Measurements from ENCODE around the gene ZNRF1. TPM values are rescaled to one million over a fixed set of nuclear protein-coding genes. Genes with fewer than 3 reads are reported as not detected.

ZNRF1 gene
- total RNA-seq, 1 donor from 2014 or later: 22.0 TPM

DNA sequence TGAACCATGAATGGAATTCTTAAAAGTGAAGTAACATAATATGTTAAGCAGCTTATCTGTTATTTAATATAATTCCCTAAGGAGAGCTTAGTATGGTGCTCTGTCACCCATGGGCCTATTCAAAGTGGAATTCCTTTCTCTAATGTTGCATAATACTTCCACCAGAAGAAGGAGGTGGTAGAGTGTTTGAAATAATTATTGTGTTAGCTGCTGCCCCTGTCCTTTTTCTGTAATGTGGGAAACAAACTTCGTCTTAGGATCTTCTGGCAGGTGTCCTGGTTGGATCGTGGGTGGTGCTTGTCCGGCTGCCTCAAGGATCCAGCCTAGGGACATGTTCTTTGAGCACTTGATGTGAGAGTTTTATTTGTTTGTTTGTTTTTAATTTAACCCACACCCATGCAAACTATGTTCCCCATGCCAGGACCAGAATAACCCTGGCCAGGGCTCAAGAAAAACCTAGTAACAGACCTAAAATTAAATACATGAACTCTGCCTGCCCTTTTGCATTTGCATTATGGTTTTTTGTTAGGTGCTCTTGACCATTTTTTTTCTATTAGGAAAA is 46.1 kb downstream of the ZNRF1 start:
- ATAC-seq (ENCODE audit: poor library complexity) (peak; percentile 79), DNase-seq (peak; percentile 50)
- intact Hi-C loops (cut with DNase I): loop anchor here (5.0 kb wide), 1 partner anchor 43 kb away; no protein-coding TSS in a partner anchor

- ATAC-seq (ENCODE audit: poor library complexity) (no peak), DNase-seq (no peak)
- intact Hi-C loops (cut with DNase I): no loop called here
These were observed 46.6 kb downstream of the ZNRF1 start for GRCh38 chr16:75045424-75045823.

- intact Hi-C loops (cut with DNase I): no loop called here
- ATAC-seq (ENCODE audit: poor library complexity): no peak
- DNase-seq: no peak
These were observed 49.2 kb downstream of the ZNRF1 start for GRCh38 chr16:75048054-75048453.

DNA sequence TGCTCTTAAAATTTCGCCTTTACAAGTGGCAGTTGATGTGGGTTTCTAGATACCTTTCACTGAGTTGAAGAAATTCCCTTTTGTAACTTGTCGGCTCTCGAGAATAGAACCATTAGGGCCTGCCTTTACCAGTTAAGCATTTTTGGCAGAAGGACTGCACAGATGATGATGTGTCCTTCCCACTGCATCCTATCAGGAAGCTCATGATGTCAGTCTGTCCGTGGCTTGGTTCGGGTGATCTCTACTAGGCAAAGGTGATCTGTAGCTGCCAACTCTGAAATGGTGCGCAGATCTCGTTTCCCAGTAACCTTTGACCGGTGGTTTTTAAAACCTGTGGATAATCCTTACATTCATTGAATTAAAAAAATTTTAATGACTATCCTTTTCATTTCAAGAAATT is 49.7 kb downstream of the ZNRF1 start:
- DNase-seq (no peak), ATAC-seq (ENCODE audit: poor library complexity) (peak; percentile 62)
- intact Hi-C loops (cut with DNase I): no loop called here

GRCh38 chr16:75052481-75053202 is 53.8 kb downstream of the ZNRF1 start:
- intact Hi-C loops (cut with DNase I): no loop called here
- DNase-seq: no peak
- no peak for ATAC-seq (ENCODE audit: poor library complexity)

DNA sequence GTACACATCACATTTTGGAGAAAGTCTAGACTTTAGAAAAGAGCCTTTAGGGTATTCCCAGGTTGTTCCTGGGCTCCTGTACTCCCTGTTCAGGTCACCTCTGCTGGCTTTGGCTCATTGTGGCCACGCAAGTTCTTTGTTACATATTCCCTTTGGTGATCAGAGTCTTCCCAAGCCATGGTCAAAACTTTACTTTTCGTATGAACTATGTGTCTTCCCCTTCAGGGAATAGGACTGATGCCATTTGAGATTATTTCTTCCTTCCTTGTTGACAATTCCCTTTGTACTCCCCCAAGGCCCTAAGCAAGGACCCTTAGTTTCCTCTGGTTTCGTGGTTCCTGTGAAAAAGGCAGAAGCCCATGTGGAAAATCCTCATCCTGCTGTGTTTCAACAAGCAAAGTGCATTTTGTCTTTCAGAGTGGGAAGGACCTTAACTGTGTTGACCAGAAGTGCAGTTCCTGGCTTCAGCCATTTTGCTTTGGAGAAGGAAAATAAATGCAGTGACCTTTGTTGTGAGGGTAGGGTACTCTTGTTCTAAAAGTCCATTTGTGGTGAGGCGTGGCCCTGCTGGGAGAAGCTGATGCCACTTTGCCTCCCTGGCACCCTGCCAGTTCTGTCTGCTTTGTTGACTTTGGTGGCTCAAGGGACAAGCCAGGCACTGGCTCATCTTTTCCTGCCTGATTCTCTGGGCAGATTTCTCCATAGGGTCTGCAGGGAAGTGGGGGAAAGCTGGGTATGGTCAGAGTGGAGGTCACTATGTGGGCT is 55.1 kb downstream of the ZNRF1 start:
- ATAC-seq (ENCODE audit: poor library complexity) (peak; percentile 83), DNase-seq (peak; percentile 79)
- intact Hi-C loops (cut with DNase I): no loop called here

DNA sequence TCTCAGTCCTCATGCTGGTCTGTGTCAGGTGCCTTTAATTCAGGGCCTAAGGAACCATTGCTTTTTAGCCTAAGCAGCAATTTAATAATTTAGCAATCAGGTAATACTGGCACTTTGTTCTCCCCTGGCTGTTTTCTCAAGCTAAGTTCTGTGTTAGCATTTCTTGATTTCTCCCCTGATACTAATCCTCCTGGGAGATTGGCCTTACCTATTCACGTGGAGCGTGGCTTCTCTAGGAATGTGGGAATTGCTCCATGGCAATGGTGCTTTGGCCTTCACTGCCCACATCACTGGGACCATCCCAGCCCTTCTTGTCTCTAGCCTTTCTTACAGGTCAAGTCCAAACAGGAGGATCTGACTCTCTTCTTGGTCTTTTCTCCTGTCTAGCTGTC is 55.7 kb downstream of the ZNRF1 start:
- DNase-seq (no peak), ATAC-seq (ENCODE audit: poor library complexity) (no peak)
- intact Hi-C loops (cut with DNase I): no loop called here

GRCh38 chr16:75058806-75059205 is 60.0 kb downstream of the ZNRF1 start:
- no peak for DNase-seq
- intact Hi-C loops (cut with DNase I): no loop called here
- no peak for ATAC-seq (ENCODE audit: poor library complexity)

- ATAC-seq (ENCODE audit: poor library complexity) (no peak), DNase-seq (no peak)
- intact Hi-C loops (cut with DNase I): no loop called here
These were observed 60.6 kb downstream of the ZNRF1 start for GRCh38 chr16:75059411-75059810.

GRCh38 chr16:75060723-75061122 is 61.9 kb downstream of the ZNRF1 start:
- DNase-seq (no peak), ATAC-seq (ENCODE audit: poor library complexity) (no peak)
- intact Hi-C loops (cut with DNase I): no loop called here

DNA sequence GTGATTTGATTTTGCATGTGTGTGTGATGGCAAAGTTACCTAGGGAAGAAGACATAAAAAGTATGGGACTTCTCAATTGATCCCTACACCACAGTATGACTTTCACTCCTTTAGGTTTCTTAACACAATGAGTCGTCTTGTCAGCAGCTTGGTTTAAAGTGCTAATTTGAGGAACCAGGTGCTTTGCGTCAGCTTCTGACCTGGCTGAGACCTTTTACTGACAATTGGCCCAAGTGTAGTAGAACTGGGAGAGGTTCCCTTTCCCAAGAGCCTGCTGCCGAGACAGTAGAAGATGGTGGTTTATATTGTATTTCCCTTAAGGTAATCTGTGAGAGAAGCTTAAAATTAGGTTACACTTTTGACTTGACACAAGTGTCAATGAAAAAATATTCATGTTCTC is 62.8 kb downstream of the ZNRF1 start:
- ATAC-seq (ENCODE audit: poor library complexity) (peak; percentile 6), DNase-seq (no peak)
- intact Hi-C loops (cut with DNase I): no loop called here

- ATAC-seq (ENCODE audit: poor library complexity) (peak; percentile 78), DNase-seq (peak; percentile 88)
- intact Hi-C loops (cut with DNase I): no loop called here
These were observed 63.5 kb downstream of the ZNRF1 start for GRCh38 chr16:75062135-75062975.

DNA sequence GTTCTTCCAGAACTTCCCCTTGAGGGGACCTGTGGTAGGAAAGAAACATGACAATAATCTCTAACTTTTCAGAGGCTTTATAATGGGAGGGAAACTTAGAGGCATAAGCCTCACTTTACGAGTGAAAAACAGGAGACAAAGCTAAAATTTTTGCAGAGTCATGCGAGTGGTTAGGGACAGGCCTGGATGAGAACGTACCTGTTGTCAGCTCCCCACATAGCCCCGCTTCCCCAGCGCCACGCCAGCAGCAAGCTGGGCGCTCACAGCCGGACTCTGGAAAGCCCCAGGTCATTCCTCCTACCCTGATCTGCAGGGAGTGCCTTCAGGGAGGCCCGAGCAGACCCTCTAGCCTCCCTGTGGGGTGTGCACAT is 64.1 kb downstream of the ZNRF1 start:
- ATAC-seq (ENCODE audit: poor library complexity): no peak
- DNase-seq: no peak
- intact Hi-C loops (cut with DNase I): no loop called here

DNA sequence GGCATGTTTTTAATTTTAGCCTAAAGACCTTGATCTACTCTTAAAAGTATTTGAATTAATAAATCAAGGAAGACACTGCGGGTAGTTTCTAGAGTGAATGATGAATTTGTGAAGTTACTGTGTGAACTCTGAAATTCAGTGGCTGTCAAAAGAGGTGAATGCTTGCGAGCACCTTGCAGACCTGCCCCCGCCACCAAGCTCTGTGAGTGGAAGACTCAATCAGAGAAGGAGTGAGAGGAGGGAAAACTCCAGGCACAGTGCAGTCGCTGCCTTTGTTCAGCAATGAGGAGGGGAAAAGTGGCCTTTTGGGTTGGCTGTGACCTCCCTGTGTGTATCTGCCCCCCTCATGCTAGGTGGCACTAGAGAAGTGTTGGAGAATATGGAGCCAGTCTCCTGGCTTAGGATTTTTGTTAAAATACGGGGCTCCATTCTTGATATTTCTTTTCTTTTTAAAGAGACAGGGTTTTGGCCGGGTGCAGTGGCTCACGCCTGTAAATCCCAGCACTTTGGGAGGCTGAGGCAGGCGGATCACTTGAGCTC is 64.8 kb downstream of the ZNRF1 start:
- no peak for ATAC-seq (ENCODE audit: poor library complexity)
- intact Hi-C loops (cut with DNase I): no loop called here

DNA sequence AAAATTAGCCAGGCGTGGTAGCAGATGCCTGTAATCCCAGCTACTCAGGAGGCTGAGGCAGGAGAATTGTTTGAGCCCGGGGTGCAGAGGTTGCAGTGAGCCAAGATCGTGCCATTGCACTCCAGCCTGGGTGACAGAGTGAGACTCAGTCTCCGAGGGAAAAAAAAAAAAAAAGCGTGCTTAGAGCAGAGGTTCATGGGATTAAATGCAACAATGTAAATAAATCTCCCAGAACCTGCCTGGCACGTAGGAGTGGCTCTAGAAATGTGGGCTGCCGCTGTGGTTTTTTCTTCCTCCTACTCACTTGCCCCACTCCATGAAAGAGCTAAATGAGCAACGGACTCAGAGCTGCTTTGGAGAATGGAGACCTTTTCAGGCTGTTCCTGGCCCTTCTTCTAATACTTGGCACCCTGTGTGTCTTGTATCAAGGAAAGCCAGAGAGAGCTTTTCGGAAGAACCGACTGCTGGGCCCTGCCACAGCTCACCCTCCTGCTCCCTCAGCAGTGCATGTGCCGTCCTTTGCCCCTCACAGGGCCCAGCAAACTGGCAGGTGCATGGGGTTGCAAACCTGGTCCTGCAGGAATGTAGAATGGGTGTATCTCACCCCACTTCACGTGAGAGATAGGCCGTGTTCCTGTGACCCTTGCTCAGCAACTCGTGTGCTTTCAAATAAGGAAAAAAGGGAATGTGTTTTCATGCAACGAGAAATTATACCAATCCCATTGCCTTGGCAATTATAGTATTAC is 65.8 kb downstream of the ZNRF1 start:
- intact Hi-C loops (cut with DNase I): no loop called here
- no peak for ATAC-seq (ENCODE audit: poor library complexity)
- no peak for DNase-seq

More for the DNA sequence above, 64.8 kb downstream of the ZNRF1 start:
- no peak for DNase-seq

DNA sequence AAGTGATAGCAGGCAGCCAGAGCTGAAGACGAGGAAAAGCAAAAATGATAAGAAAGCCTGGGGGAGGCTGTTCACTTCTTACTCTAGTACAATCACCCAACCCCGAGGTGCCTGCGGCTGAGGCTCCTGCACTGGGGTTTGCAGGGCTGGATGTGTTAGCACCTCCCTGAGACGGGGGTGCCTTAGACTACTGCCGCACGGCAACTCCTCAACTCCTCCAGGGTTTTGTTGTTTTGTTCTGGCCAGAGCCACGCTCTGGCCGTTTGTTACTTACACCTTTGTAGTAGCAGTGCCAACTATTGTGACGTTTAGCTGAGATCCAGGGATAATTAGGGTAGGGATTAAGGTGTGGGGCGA is 66.3 kb downstream of the ZNRF1 start:
- intact Hi-C loops (cut with DNase I): no loop called here
- ATAC-seq (ENCODE audit: poor library complexity): no peak
- no peak for DNase-seq

- ATAC-seq (ENCODE audit: poor library complexity) (no peak), DNase-seq (no peak)
- intact Hi-C loops (cut with DNase I): no loop called here
These were observed 66.8 kb downstream of the ZNRF1 start for GRCh38 chr16:75065521-75066149.

- no peak for DNase-seq
- intact Hi-C loops (cut with DNase I): no loop called here
- no peak for ATAC-seq (ENCODE audit: poor library complexity)
These were observed 68.1 kb downstream of the ZNRF1 start for GRCh38 chr16:75066861-75067447.

Measured in Right ventricle myocardium superior (tissue), 1 donor.